Stimulated activated CD4-positive, alpha-beta T cell treated with anti-CD3 and anti-CD28 coated beads, Interleukin-4, amount 100 ng/mL, for 48 hours (primary cell): Measurements from ENCODE around the gene GPS1.

Experiments
- DNase-seq, 2 donors: peaks; one replicate each; pipeline ENCODE4 v3.0.0-alpha.2; 2020; ENCODE audit warnings: low read depth in 2 of 2

GPS1 gene

GRCh38 chr17:82014432-82014831 is 37.3 kb upstream of the GPS1 start:
- DNase-seq, result no peak

GRCh38 chr17:82014971-82015310 is 36.8 kb upstream of the GPS1 start:
- no peak for DNase-seq

- no peak for DNase-seq
Measured at GRCh38 chr17:82015311-82015971, 36.3 kb upstream of the GPS1 start.

GRCh38 chr17:82016061-82016874 is 35.4 kb upstream of the GPS1 start:
- DNase-seq, result no peak

- DNase-seq, result no peak
Measured at GRCh38 chr17:82016875-82017459, 34.7 kb upstream of the GPS1 start.

- no peak for DNase-seq
Measured at GRCh38 chr17:82017612-82018151, 34.0 kb upstream of the GPS1 start.

GRCh38 chr17:82018152-82018988 is 33.3 kb upstream of the GPS1 start:
- no peak for DNase-seq

- no peak for DNase-seq
Measured at GRCh38 chr17:82018989-82019689, 32.6 kb upstream of the GPS1 start.

- peak; percentile 70 to 74 for DNase-seq
Measured at GRCh38 chr17:82019690-82020571, 31.8 kb upstream of the GPS1 start.

GRCh38 chr17:82020572-82021106 is 31.1 kb upstream of the GPS1 start:
- no peak for DNase-seq

- DNase-seq, result peak in 1 of 2 donors; percentile 57
Measured at GRCh38 chr17:82021107-82021899, 30.4 kb upstream of the GPS1 start.

GRCh38 chr17:82021900-82022309 is 29.8 kb upstream of the GPS1 start:
- no peak for DNase-seq

GRCh38 chr17:82022310-82022980 is 29.3 kb upstream of the GPS1 start, which contains the start of gene CENPX:
CENPX (minus strand) TSS chr17:82022878; CDS start chr17:82022861, 17 bp downstream.
- DNase-seq, result no peak

GRCh38 chr17:82022981-82023446 is 28.7 kb upstream of the GPS1 start, which contains the start of gene LRRC45:
LRRC45 (plus strand) TSS chr17:82023305; CDS start chr17:82023644, 339 bp downstream.
- peak; percentile 100 for DNase-seq

GRCh38 chr17:82023447-82024241 is 28.1 kb upstream of the GPS1 start:
- DNase-seq, result no peak

- DNase-seq, result no peak
Measured at GRCh38 chr17:82024859-82025258, 26.8 kb upstream of the GPS1 start.

- DNase-seq, result no peak
Measured at GRCh38 chr17:82025401-82026107, 26.1 kb upstream of the GPS1 start.
